Psoas muscle (tissue), 8 donors: ENCODE data around the gene KLF6. TPM values are rescaled to one million over a fixed set of nuclear protein-coding genes. Genes with fewer than 3 reads are reported as not detected.

Experiments used
- ATAC-seq, 4 donors: fragments of 200-7000 bp; cut with Tn5 transposase; one replicate each; pipeline ENCODE4 v1.9.1; 2020; ENCODE audit warnings: moderate library complexity in 3 of 4, mild to moderate bottlenecking in 2 of 4
- DNase-seq, 2 donors: peaks; one replicate each; pipeline ENCODE4 v3.0.0-alpha.2; 2020
- H3K27ac ChIP-seq: fragments of 200-600 bp; one replicate; pipeline ENCODE4 v1.8.0; 2022
- H3K27me3 ChIP-seq, 3 donors: fragments of 200-600 bp in 1 of 3; one replicate each; pipeline versions ENCODE4 v1.6.1 to v1.8.0; 2013 to 2022; ENCODE audit warnings: low read length in 2 of 3, mild to moderate bottlenecking in 2 of 3, moderate library complexity in 1 of 3; ENCODE audit not compliant: insufficient read depth in 3 of 3
- H3K36me3 ChIP-seq, 2 donors: fragments of 200-600 bp in 1 of 2; one replicate each; pipeline versions ENCODE4 v1.6.1 to v1.8.0; 2013 to 2022; ENCODE audit warnings: low read depth in 1 of 2, mild to moderate bottlenecking in 1 of 2, moderate library complexity in 1 of 2; ENCODE audit not compliant: insufficient read depth in 1 of 2
- H3K4me1 ChIP-seq: fragments of 200-600 bp; one replicate; pipeline ENCODE4 v1.8.0; 2022
- H3K4me3 ChIP-seq: fragments of 200-600 bp; one replicate; pipeline ENCODE4 v1.8.0; 2022; ENCODE audit warnings: mild to moderate bottlenecking
- H3K9me3 ChIP-seq: fragments of 200-600 bp; one replicate; pipeline ENCODE4 v1.8.0; 2022
- CTCF ChIP-seq: fragments of 200-600 bp; IDR thresholded peaks from one replicate; pipeline ENCODE4 v1.8.0; 2022; ENCODE audit warnings: antibody characterized with exemption
- WGBS, 3 donors: extraction: QIAGEN DNeasy Blood & Tissue Kit; methylation state at CpG; one replicate each; pipeline versions ENCODE4 v1.1.6 to v1.1.7; 2013; 5-methylcytosine and 5-hydroxymethylcytosine counted together
- intact Hi-C, 2 donors: fragments of 100-400 bp; cut with DNase I; formaldehyde crosslinking; loops; one replicate each; pipeline versions ENCODE4 v1.11.0 to v1.14.2; 2022
- polyA plus RNA-seq, 3 donors: library from polyadenylated mRNA; stranded (reverse); fragments of 200-250 nt; gene quantifications; one replicate each; pipeline ENCODE4 v1.2.3, GENCODE V29; 2013
- total RNA-seq, 4 donors: library from RNA; stranded (reverse); fragmentation: NEBNext Ultra II Directional in 2 of 4; extraction: Animal tissue kit (Norgen Biotek cat#: 25700) in 2 of 4; gene quantifications; one replicate each; pipeline versions ENCODE4 v1.2.1 to v1.2.4, GENCODE V29; 2021 to 2023
- donor health status: healthy with polysubstance abuse.
- donor health status: DM: no; HTN: no; CAD: no; lungs with moderate emphysema.
- donor health status: Bipolar disorder and iron deficiency.
- donor health status: healthy.
- donor health status: DM: yes; HTN: yes; CAD: no.
- donor health status: DM: no; HTN: no; CAD: no.
- donor health status: DM: no; HTN: no; CAD: no.
- donor health status: DM: yes; HTN: yes; CAD: no.

Gene KLF6
- total and polyA plus RNA-seq, 7 donors, result 30.4 to 296 (median 135) TPM

- ATAC-seq, result no peak
- H3K27me3 ChIP-seq, result no peaks in the 10 kb centered on the region
- H3K4me3 ChIP-seq, result no peak overlapping the region
- H3K36me3 ChIP-seq, result no peaks in the 10 kb centered on the region
- no peaks in the 10 kb centered on the region for H3K9me3 ChIP-seq
- H3K4me1 ChIP-seq, result peaks cover 16% of the 10 kb centered on the region
- no peak overlapping the region for H3K27ac ChIP-seq
- WGBS, 3 donors, result 94 to 98% (median 95%) methylated on average over 10 of the region's 10 CpGs
- no peak for TF ChIP-seq CTCF
- intact Hi-C loops, result no loop called here
- no peak for DNase-seq
These were observed 37.7 kb upstream of the KLF6 start for GRCh38 chr10:3822541-3823330.

GRCh38 chr10:3820255-3820654 lies 35.2 kb upstream of the KLF6 start:
- peaks cover 6% of the 10 kb centered on the region for H3K4me1 ChIP-seq
- intact Hi-C loops, result no loop called here
- WGBS, 3 donors, result 71 to 75% (median 71%) methylated on average over 10 of the region's 10 CpGs
- no peak overlapping the region for H3K27ac ChIP-seq
- no peak for TF ChIP-seq CTCF
- H3K4me3 ChIP-seq, result no peak overlapping the region
- no peaks in the 10 kb centered on the region for H3K27me3 ChIP-seq
- no peaks in the 10 kb centered on the region for H3K36me3 ChIP-seq
- H3K9me3 ChIP-seq, result no peaks in the 10 kb centered on the region
- ATAC-seq, result no peak
- no peak for DNase-seq

- WGBS, 3 donors, result 59 to 70% (median 61%) methylated on average over 5 of the region's 5 CpGs
- H3K4me3 ChIP-seq, result no peak overlapping the region
- ATAC-seq (no peak), DNase-seq (no peak)
- intact Hi-C loops, result loop anchor here in 1 of 2 donors (10.0 kb wide), 1 partner anchor 528 kb away; no protein-coding TSS in a partner anchor
- H3K9me3 ChIP-seq, result no peaks in the 10 kb centered on the region
- no peak overlapping the region for H3K27ac ChIP-seq
- H3K27me3 ChIP-seq, result no peaks in the 10 kb centered on the region
- no peak for TF ChIP-seq CTCF
- peaks cover under 1% of the 10 kb centered on the region for H3K4me1 ChIP-seq
- no peaks in the 10 kb centered on the region for H3K36me3 ChIP-seq
These were observed 32.0 kb upstream of the KLF6 start for GRCh38 chr10:3816995-3817394.

- Histone ChIP-seq H3K27ac (no peak overlapping the region), H3K9me3 (no peaks in the 10 kb centered on the region), H3K4me1 (peaks cover 18% of the 10 kb centered on the region), H3K27me3 (no peaks in the 10 kb centered on the region), H3K36me3 (no peaks in the 10 kb centered on the region), H3K4me3 (no peak overlapping the region)
- TF ChIP-seq CTCF, result no peak
- ATAC-seq, result no peak
- no peak for DNase-seq
- intact Hi-C loops, result loop anchor here in 1 of 2 donors (10.0 kb wide), 1 partner anchor 530 kb away; no protein-coding TSS in a partner anchor
- 98 to 99% (median 98%) methylated on average over 6 of the region's 6 CpGs for WGBS, 3 donors
These were observed 29.8 kb upstream of the KLF6 start for GRCh38 chr10:3814838-3815220.
